Body of pancreas (tissue), 4 donors: ENCODE data around the gene MYH14. TPM values are rescaled to one million over a fixed set of nuclear protein-coding genes. Genes with fewer than 3 reads are reported as not detected.
A peak's percentile ranks its signal among the peaks of the same experiment; 100 is the strongest.

Experiments used
- ATAC-seq: fragments of 150-250 bp; one replicate; pipeline ENCODE4 v1.9.1; 2016
- DNase-seq, 4 donors: peaks; one replicate each; pipeline ENCODE4 v3.0.0-alpha.2; 2019
- H3K27ac ChIP-seq, 4 donors: fragments of 200-600 bp; sonication (generic); 1 replicate in 3 of 4; 2 replicates in 1 of 4; pipeline versions ENCODE4 v1.5.1 to v1.6.1; 2016 to 2019; ENCODE audit warnings: mild to moderate bottlenecking in 1 of 4, mixed read lengths in 1 of 4, moderate library complexity in 1 of 4
- H3K27me3 ChIP-seq, 2 donors: fragments of 200-600 bp; sonication (generic); one replicate each; pipeline ENCODE4 v1.6.0; 2016; ENCODE audit warnings: mild to moderate bottlenecking in 1 of 2
- H3K36me3 ChIP-seq, 2 donors: fragments of 200-600 bp; sonication (generic); replicated peaks in 1 of 2; 2 replicates each; pipeline ENCODE4 v1.5.1; 2016; ENCODE audit warnings: low read depth in 2 of 2; ENCODE audit not compliant: insufficient read depth in 1 of 2
- H3K4me1 ChIP-seq: fragments of 200-600 bp; sonication (generic); one replicate; pipeline ENCODE4 v1.6.0; 2016
- H3K4me3 ChIP-seq, 2 donors: fragments of 200-600 bp; sonication (generic); 1 replicate in 1 of 2; 2 replicates in 1 of 2; pipeline ENCODE4 v1.5.1; 2016 to 2019
- H3K9me3 ChIP-seq, 3 donors: fragments of 200-600 bp; sonication (generic); 1 replicate in 2 of 3; 2 replicates in 1 of 3; pipeline ENCODE4 v1.5.1; 2016
- CTCF ChIP-seq, 7 experiments: fragments of 450-650 bp in 4 of 7; fragments of 200-600 bp in 3 of 7; sonication (generic) in 3 of 7; IDR thresholded peaks; one replicate each; pipeline ENCODE4 v1.5.1; 2016 to 2019; ENCODE audit warnings: antibody characterized with exemption in 7 of 7
- POLR2A ChIP-seq, 3 donors: fragments of 450-650 bp; IDR thresholded peaks; one replicate each; pipeline ENCODE4 v1.6.1; 2016; ENCODE audit warnings: antibody characterized with exemption in 3 of 3, mild to moderate bottlenecking in 2 of 3
- WGBS, 2 donors: methylation state at CpG; one replicate each; pipeline ENCODE4 v1.1.5; 2017; 5-methylcytosine and 5-hydroxymethylcytosine counted together
- intact Hi-C: fragments of 100-400 bp; cut with DNase I; formaldehyde crosslinking; loops from one replicate; pipeline ENCODE4 v1.15.1; 2023
- total RNA-seq, 2 donors: library from RNA; depleted of rRNA; stranded (reverse); fragments of >200 nt; gene quantifications; one replicate each; pipeline ENCODE4 v1.1.0, GENCODE V29; 2016

MYH14 gene
- total RNA-seq, 2 donors from 2014 or later: 40.9 to 61.2 TPM

- H3K9me3 ChIP-seq: no peaks in the 10 kb centered on the region
- no peaks in the 10 kb centered on the region for H3K36me3 ChIP-seq
- H3K4me1 ChIP-seq: peaks cover 5% of the 10 kb centered on the region
- peaks cover 0 to 11% of the 10 kb centered on the region in 2 donors for H3K27me3 ChIP-seq
- no peak for TF ChIP-seq POLR2A (IDR thresholded peaks at IDR 0.05)
- TF ChIP-seq CTCF (IDR thresholded peaks at IDR 0.05): no peak
- ATAC-seq (no peak), DNase-seq (no peak)
- intact Hi-C loops: no loop called here
- 72 to 84% methylated on average over 13 to 16 of the region's 16 CpGs for WGBS, 2 donors
- H3K27ac ChIP-seq: no peak overlapping the region
- no peak overlapping the region for H3K4me3 ChIP-seq
Measured at GRCh38 chr19:50309396-50310125, 106.1 kb downstream of the MYH14 start.

- DNase-seq: no peak
- no peak overlapping the region for H3K4me3 ChIP-seq
- TF ChIP-seq CTCF (IDR thresholded peaks at IDR 0.05): no peak
- TF ChIP-seq POLR2A (IDR thresholded peaks at IDR 0.05): no peak
- WGBS, 2 donors: 29 to 39% methylated on average over 5 to 10 of the region's 10 CpGs
- H3K36me3 ChIP-seq: no peaks in the 10 kb centered on the region
- intact Hi-C loops: no loop called here
- peaks cover 9% of the 10 kb centered on the region for H3K4me1 ChIP-seq
- ATAC-seq: no peak
- peaks cover 0 to 19% of the 10 kb centered on the region in 2 donors for H3K27me3 ChIP-seq
- H3K27ac ChIP-seq: no peak overlapping the region
- H3K9me3 ChIP-seq: no peaks in the 10 kb centered on the region
Measured at GRCh38 chr19:50310759-50311465, 107.5 kb downstream of the MYH14 start.

- intact Hi-C loops: no loop called here
- Histone ChIP-seq H3K9me3 (no peaks in the 10 kb centered on the region), H3K27me3 (peaks cover 0 to 19% of the 10 kb centered on the region in 2 donors), H3K36me3 (no peaks in the 10 kb centered on the region), H3K4me3 (no peak overlapping the region), H3K4me1 (peaks cover 9% of the 10 kb centered on the region), H3K27ac (no peak overlapping the region)
- 5 to 19% methylated on average over 15 to 40 of the region's 42 CpGs for WGBS, 2 donors
- peak in 2 of 4 donors; percentile 20 to 39 for DNase-seq
- no peak for TF ChIP-seq CTCF (IDR thresholded peaks at IDR 0.05)
- TF ChIP-seq POLR2A (IDR thresholded peaks at IDR 0.05): no peak
- no peak for ATAC-seq
Measured at GRCh38 chr19:50311723-50312635, 108.6 kb downstream of the MYH14 start.

- ATAC-seq (no peak), DNase-seq (no peak)
- H3K27ac ChIP-seq: no peak overlapping the region
- TF ChIP-seq POLR2A (IDR thresholded peaks at IDR 0.05) (no peak), CTCF (IDR thresholded peaks at IDR 0.05) (no peak)
- peaks cover 9% of the 10 kb centered on the region for H3K4me1 ChIP-seq
- no peak overlapping the region for H3K4me3 ChIP-seq
- no peaks in the 10 kb centered on the region for H3K36me3 ChIP-seq
- no peaks in the 10 kb centered on the region for H3K9me3 ChIP-seq
- intact Hi-C loops: no loop called here
- H3K27me3 ChIP-seq: peaks cover 0 to 19% of the 10 kb centered on the region in 2 donors
- 6 to 21% methylated on average over 9 to 27 of the region's 27 CpGs for WGBS, 2 donors
Measured at GRCh38 chr19:50312967-50313811, 109.8 kb downstream of the MYH14 start.
